Duodenal mucosa (tissue), 2 donors: ENCODE results near the gene LCMT2.
"Not testable (repeated sequence)": the region's sequence is repeated elsewhere in the genome, so short reads cannot be mapped to it uniquely, and the experiment has no call there.

Experiments used
- H3K27ac ChIP-seq: one replicate; pipeline ENCODE4 v1.7.0; 2013; ENCODE audit warnings: low read depth, low read length
- H3K27me3 ChIP-seq, 2 donors: one replicate each; pipeline ENCODE4 v1.7.0; 2013; ENCODE audit warnings: low read length in 2 of 2, control low read depth in 1 of 2; ENCODE audit not compliant: insufficient read depth in 2 of 2, control insufficient read depth in 1 of 2
- H3K36me3 ChIP-seq, 2 donors: one replicate each; pipeline ENCODE4 v1.7.0; 2013; ENCODE audit warnings: low read length in 2 of 2, control low read depth in 1 of 2; ENCODE audit not compliant: insufficient read depth in 2 of 2, control insufficient read depth in 1 of 2
- H3K4me1 ChIP-seq, 2 donors: one replicate each; pipeline ENCODE4 v1.7.0; 2013; ENCODE audit warnings: low read length in 2 of 2, control low read depth in 1 of 2; ENCODE audit not compliant: insufficient read depth in 2 of 2, control insufficient read depth in 1 of 2
- H3K4me3 ChIP-seq, 2 donors: one replicate each; pipeline ENCODE4 v1.7.0; 2013; ENCODE audit warnings: low read length in 2 of 2, low read depth in 1 of 2
- H3K9ac ChIP-seq, 2 donors: one replicate each; pipeline ENCODE4 v1.7.0; 2013; ENCODE audit warnings: low read length in 2 of 2, low read depth in 1 of 2
- H3K9me3 ChIP-seq, 2 donors: one replicate each; pipeline ENCODE4 v1.7.0; 2013; ENCODE audit warnings: low read length in 2 of 2, control low read depth in 1 of 2; ENCODE audit not compliant: control insufficient read depth in 1 of 2

Gene LCMT2

DNA sequence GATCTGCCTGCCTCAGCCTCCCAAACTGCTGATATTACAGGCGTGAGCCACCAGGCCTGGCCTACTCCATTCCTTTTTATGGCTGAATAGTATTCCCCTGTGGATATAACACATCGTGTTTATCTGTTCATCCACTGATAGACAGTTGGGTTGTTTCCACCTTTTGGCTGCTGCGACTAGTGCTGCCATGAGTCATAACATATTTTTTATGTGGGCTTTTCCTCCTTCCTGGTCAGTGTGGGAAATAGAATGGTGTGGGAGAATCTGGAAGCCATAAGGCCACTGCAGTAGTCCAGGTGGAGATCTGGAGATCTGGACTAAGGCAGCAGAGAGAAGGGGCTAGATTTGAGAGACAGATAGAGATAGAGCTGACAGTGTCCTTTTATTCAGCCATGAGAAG, 16.2 kb downstream of the LCMT2 start:
- H3K9ac ChIP-seq = no peak overlapping the region
- H3K36me3 ChIP-seq = no peaks in the 10 kb centered on the region
- H3K9me3 ChIP-seq = no peaks in the 10 kb centered on the region
- peaks cover 0 to 9% of the 10 kb centered on the region in 2 donors for H3K27me3 ChIP-seq
- no peak overlapping the region for H3K4me3 ChIP-seq
- no peak overlapping the region for H3K27ac ChIP-seq
- H3K4me1 ChIP-seq = no peaks in the 10 kb centered on the region

DNA sequence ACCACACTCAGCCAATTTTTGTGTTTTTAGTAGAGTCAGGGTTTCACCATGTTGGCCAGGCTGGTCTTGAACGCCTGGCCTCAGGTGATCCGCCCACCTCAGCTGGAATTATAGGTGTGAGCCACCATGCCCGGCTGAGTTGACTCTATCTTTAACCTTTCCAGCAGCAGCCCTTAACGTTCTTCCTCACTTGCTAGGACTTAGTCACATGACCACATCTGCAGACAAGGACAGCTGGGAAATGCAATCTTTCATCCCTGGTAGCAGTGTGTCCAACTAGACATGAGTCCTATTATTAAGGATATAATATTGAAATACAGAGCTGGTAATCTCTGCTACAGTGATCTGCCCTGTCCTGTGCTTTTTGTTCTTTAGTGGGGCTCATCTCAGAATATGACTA, 18.0 kb downstream of the LCMT2 start:
- Histone ChIP-seq H3K9me3 (no peaks in the 10 kb centered on the region), H3K4me3 (no peak overlapping the region), H3K27me3 (peaks cover 0 to 9% of the 10 kb centered on the region in 2 donors), H3K27ac (no peak overlapping the region), H3K9ac (no peak overlapping the region), H3K36me3 (no peaks in the 10 kb centered on the region), H3K4me1 (no peaks in the 10 kb centered on the region)

DNA sequence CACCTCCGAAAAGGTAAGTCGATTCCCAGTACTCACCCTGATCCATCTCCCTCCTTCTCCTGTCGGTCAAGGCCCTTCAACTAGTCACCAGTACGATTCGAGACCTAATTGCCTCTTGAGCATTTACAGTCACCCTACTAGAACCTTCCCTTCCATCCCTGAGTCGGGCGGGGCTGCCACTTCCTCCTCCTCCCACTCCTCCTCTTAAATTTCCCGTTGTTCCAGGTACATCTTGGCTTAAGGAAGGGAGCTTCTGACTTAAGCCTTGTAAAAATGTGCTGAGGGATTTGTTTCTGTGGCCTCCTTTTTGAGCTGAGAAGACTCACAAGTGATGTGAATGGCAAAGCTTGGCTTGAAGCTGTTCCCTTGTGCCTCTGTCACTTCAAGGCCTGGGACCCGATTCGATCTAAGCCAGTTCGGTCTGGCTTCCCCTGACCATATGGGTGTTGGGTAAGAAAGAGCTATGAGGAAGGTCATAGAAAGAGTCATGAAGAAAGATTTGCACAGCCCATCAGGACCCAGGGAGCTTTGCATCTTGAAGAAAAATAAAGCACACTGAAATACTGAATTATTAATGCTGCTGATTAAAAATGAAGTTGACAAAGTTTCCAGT, 28.1 kb downstream of the LCMT2 start, which contains the start of gene TGM7:
Gene TGM7, minus strand, starts transcription at position 51 of the 613 bp plus-strand sequence.
- no peaks in the 10 kb centered on the region for H3K4me1 ChIP-seq
- H3K4me3 ChIP-seq = no peak within 1 kb of the TSS
- H3K9ac ChIP-seq = no peak within 1 kb of the TSS
- no peaks in the 10 kb centered on the region for H3K9me3 ChIP-seq
- no peak within 1 kb of the TSS for H3K27ac ChIP-seq
- H3K27me3 ChIP-seq = peaks cover 0 to 4% of the 10 kb centered on the region in 2 donors
- H3K36me3 ChIP-seq = no peaks in the 10 kb centered on the region

DNA sequence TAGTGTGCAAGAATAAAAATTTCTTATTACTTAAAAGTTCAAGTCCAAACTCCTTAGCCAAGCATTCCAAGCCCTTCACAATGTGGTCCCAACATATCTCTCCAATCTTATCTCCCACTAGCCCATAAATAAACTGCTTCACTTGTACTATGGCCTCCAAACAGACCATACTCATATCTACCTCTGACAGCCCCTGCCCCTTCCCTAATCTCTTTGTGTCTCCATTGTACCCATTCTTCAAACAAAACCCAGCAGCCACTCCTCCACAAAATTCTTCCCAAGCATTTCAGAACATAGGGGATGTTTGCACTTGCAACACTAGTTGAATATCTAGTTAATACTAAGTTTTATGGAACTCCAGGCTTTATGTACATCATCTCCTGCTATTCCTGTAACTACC, 30.5 kb downstream of the LCMT2 start:
- Histone ChIP-seq H3K27ac (no peak overlapping the region), H3K9ac (no peak overlapping the region), H3K4me1 (no peaks in the 10 kb centered on the region), H3K36me3 (no peaks in the 10 kb centered on the region), H3K27me3 (peaks cover 2 to 3% of the 10 kb centered on the region in 2 donors), H3K9me3 (no peaks in the 10 kb centered on the region), H3K4me3 (no peak overlapping the region)

DNA sequence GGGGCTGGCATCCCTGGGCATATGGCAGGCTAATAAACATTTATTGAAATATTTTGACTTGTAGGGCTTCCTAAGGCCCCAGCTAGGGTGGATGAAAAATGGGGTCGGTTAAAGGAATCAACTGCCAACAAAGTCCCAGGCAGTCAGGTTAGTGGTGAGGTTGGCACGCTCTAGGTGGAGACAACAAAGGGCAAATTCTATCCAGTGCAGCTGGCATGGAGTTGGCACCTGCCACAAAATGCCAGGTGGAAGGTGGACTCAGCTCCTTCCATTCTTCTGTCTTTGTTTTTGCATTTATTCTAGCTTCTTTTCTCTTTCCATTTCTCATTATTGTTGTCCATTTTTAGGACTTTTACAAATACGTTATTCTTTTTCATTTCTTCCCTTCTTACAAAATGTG, 31.0 kb downstream of the LCMT2 start:
- Histone ChIP-seq H3K27ac (no peak overlapping the region), H3K9me3 (no peaks in the 10 kb centered on the region), H3K27me3 (peaks cover 3 to 7% of the 10 kb centered on the region in 2 donors), H3K9ac (no peak overlapping the region), H3K4me1 (no peaks in the 10 kb centered on the region), H3K4me3 (no peak overlapping the region), H3K36me3 (no peaks in the 10 kb centered on the region)

DNA sequence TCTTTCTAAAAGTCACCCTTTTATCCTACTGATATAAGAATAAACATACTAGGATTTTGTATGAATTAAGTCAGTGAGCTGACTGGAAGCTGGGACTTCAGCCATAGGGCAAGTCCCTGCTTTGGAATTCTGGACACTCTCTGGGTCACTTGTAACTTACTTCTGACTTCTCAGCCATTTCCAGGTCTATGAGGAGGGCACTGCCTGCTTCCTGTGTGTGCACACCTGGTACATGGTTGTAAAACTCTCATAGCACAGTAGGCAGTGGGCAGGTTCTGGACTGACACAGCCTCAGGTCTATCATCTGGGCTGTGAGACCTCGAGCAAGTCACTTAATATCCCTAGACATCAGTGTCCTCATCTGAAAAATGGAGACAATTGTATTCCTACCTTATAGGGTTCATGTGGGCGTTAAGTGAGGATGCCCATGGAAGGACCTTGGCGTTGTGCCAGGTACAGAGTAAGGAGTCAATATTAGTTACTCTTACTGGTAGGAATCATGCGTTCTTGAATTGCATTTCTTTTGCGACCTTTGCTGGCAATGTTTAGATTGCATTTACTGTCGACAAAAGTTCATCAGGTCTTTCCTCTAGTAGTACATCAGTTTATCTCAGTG, 36.2 kb downstream of the LCMT2 start:
- H3K27me3 ChIP-seq = peaks cover 12 to 25% of the 10 kb centered on the region in 2 donors
- no peak overlapping the region for H3K4me3 ChIP-seq
- no peaks in the 10 kb centered on the region for H3K4me1 ChIP-seq
- H3K9ac ChIP-seq = no peak overlapping the region
- H3K36me3 ChIP-seq = no peaks in the 10 kb centered on the region
- H3K9me3 ChIP-seq = no peaks in the 10 kb centered on the region
- H3K27ac ChIP-seq = no peak overlapping the region

DNA sequence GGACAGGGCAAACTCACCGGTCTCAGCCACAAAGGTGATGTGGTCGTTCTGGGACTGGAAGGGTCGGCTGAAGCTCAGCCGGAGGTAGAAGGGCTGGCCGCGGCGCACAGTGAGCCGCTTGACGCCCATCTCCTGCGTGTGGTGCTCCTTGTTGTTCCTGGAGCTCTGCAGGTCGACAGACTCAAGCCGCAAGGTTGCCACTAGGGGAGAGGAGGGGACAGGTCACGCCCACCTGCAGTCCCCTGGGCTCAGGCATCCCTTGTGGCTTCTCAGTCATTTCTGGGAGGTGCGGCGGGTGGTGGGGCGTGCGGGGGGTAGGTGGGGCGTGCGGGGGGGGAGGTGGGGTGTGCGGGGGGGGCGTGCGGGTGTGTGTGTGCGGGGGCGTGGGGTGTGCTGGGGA, 36.9 kb downstream of the LCMT2 start:
- Histone ChIP-seq H3K27me3 (peaks cover 12 to 25% of the 10 kb centered on the region in 2 donors), H3K36me3 (no peaks in the 10 kb centered on the region), H3K9me3 (no peaks in the 10 kb centered on the region), H3K4me3 (no peak overlapping the region), H3K4me1 (no peaks in the 10 kb centered on the region), H3K27ac (no peak overlapping the region), H3K9ac (no peak overlapping the region)

DNA sequence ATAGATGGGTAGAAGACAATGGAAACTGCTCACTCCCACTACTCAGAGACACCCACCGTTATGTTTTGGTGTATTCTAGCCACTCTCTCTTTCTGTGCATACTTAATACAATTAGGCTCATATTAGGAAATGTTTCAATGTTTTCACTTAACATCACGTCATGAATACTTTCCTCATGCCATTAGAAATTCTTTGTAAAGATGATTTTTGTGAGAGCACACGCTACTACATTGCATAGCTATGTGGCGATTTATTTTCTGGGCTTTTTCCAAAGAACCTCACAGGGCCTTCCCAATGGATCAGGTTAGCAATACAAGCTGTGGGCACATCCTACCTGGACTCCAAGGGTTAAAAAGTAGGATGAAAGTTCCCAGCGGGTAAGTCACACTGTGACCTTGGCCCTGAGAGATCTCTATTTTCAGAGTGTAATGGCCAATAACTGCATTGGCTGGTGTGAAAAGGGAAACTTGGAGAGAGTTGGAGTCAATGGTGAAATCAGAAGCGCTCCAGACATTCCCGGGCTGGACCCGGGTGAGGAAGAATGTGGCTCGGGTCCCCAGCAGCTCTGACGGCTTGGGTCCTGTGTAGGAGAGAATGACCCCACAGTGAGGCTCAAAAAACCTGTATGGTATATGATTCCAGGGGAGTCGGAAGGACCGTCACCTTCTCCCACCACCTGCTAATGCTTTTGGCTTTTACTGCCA, 37.8 kb downstream of the LCMT2 start:
- no peak overlapping the region for H3K27ac ChIP-seq
- no peaks in the 10 kb centered on the region for H3K36me3 ChIP-seq
- H3K27me3 ChIP-seq = peaks cover 12 to 25% of the 10 kb centered on the region in 2 donors
- H3K9ac ChIP-seq = no peak overlapping the region
- no peaks in the 10 kb centered on the region for H3K9me3 ChIP-seq
- H3K4me3 ChIP-seq = no peak overlapping the region
- no peaks in the 10 kb centered on the region for H3K4me1 ChIP-seq

DNA sequence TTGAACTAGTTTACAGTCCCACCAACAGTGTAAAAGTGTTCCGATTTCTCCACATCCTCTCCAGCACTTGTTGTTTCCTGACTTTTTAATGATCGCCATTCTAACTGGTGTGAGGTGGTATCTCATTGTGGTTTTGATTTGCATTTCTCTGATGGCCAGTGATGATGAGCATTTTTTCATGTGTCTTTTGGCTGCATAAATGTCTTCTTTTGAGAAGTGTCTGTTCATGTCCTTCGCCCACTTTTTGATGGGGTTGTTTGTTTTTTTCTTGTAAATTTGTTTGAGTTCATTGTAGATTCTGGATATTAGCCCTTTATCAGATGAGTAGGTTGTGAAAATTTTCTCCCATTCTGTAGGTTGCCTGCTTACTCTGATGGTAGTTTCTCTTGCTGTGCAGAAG, 40.7 kb downstream of the LCMT2 start:
- H3K9me3 ChIP-seq, H3K27ac ChIP-seq, H3K4me3 ChIP-seq, H3K9ac ChIP-seq, H3K36me3 ChIP-seq, H3K4me1 ChIP-seq: not testable (repeated sequence)
- H3K27me3 ChIP-seq = peaks cover 13 to 20% of the 10 kb centered on the region in 2 donors

DNA sequence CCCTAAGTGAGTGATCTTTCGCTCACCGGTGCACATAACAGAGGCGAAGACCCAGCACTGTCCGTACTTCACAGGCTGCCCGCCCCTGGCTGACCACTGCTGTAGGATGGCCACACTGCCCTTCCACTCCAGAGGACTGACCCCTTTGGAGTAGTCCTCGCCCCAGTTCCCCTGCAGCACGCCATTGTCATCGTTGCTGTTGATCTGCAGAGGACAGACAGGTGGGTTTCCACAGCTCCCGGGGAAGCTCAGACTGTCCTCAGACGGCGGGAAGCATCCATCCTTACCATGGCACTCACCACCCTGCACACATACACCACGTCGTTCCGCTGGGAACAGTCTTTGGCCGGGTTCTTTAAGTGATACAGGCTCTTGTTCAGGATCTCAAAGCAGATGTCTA, 43.1 kb downstream of the LCMT2 start:
- H3K4me3 ChIP-seq = no peak overlapping the region

More for the DNA sequence above, 43.1 kb downstream of the LCMT2 start:
- Histone ChIP-seq H3K27ac (no peak overlapping the region), H3K9me3 (no peaks in the 10 kb centered on the region), H3K9ac (no peak overlapping the region), H3K4me1 (no peaks in the 10 kb centered on the region), H3K27me3 (peaks cover 1 to 5% of the 10 kb centered on the region in 2 donors), H3K36me3 (no peaks in the 10 kb centered on the region)
